Measurements from ENCODE around the gene PBRM1. TPM values are rescaled to one million over a fixed set of nuclear protein-coding genes. Genes with fewer than 3 reads are reported as not detected.

The PBRM1 gene
- polyA plus RNA-seq, 1 experiment, result 16.5 TPM

- ChIA-PET POLR2A (no interaction called here), CTCF (interaction anchor here (0.7 kb wide), 1 partner anchor 35 kb away, joined by 3 read pairs; no protein-coding TSS in a partner anchor)
- Histone ChIP-seq H3K4me3 (ENCODE audit: low read depth, low read length) (no peak overlapping the region), H3K36me3 (ENCODE audit: control insufficient read depth, insufficient read depth, low read length) (no peaks in the 10 kb centered on the region), H3K27me3 (ENCODE audit: control insufficient read depth, insufficient read depth, low read length) (no peaks in the 10 kb centered on the region)
- TF ChIP-seq CTCF (IDR thresholded peaks at IDR 0.05; ENCODE audit: insufficient read depth, low read depth, low read length), result no peak
- DNase-seq (ENCODE audit: low read depth), result no peak
These were observed 184.7 kb downstream of the PBRM1 start for GRCh38 chr3:52501046-52501445.

- peak; percentile 14 for DNase-seq (ENCODE audit: low read depth)
- ChIA-PET CTCF (interaction anchor here (0.9 kb wide), 1 partner anchor 16 kb away, joined by 3 read pairs; no protein-coding TSS in a partner anchor), POLR2A (interaction anchor here (0.5 kb wide), 1 partner anchor 37 kb away, joined by 6 read pairs; no protein-coding TSS in a partner anchor)
- TF ChIP-seq CTCF (IDR thresholded peaks at IDR 0.05; ENCODE audit: insufficient read depth, low read depth, low read length), result no peak
- no peak overlapping the region for H3K4me3 ChIP-seq (ENCODE audit: low read depth, low read length)
- peaks cover 4% of the 10 kb centered on the region; the same call in 1 of the 2 replicates for H3K36me3 ChIP-seq (ENCODE audit: control insufficient read depth, insufficient read depth, low read length)
- H3K27me3 ChIP-seq (ENCODE audit: control insufficient read depth, insufficient read depth, low read length), result no peaks in the 10 kb centered on the region
These were observed 187.3 kb downstream of the PBRM1 start for GRCh38 chr3:52498137-52499054.

- ChIA-PET CTCF (interaction anchor here (1.2 kb wide), 1 partner anchor 16 kb away, joined by 4 read pairs; no protein-coding TSS in a partner anchor), POLR2A (no interaction called here)
- Histone ChIP-seq H3K36me3 (ENCODE audit: control insufficient read depth, insufficient read depth, low read length) (peaks cover 25% of the 10 kb centered on the region), H3K27me3 (ENCODE audit: control insufficient read depth, insufficient read depth, low read length) (no peaks in the 10 kb centered on the region), H3K4me3 (ENCODE audit: low read depth, low read length) (no peak overlapping the region)
- no peak for DNase-seq (ENCODE audit: low read depth)
- no peak for TF ChIP-seq CTCF (IDR thresholded peaks at IDR 0.05; ENCODE audit: insufficient read depth, low read depth, low read length)
These were observed 189.7 kb downstream of the PBRM1 start for GRCh38 chr3:52495777-52496602.

Small RNA genes lying within 50 kb of the gene (small RNA-seq; reads per million reads assigned to genes)
- gene AC006254.2 (ENCODE audit: insufficient read length, low read depth, low replicate concordance) (not detected), gene RF00569 (ENCODE audit: insufficient read length, low read depth, low replicate concordance) (786 reads per million, percentile 96 among the genes with 10 or more reads in this experiment), gene RF01183 (ENCODE audit: insufficient read length, low read depth, low replicate concordance) (not detected), gene RNU6-856P (ENCODE audit: insufficient read length, low read depth, low replicate concordance) (not detected), gene RNU6ATAC16P (ENCODE audit: insufficient read length, low read depth, low replicate concordance) (not detected), gene SNORD19 (ENCODE audit: insufficient read length, low read depth, low replicate concordance) (not detected), gene SNORD19B (ENCODE audit: insufficient read length, low read depth, low replicate concordance) (not detected), gene SNORD69 (ENCODE audit: insufficient read length, low read depth, low replicate concordance) (240 reads per million, percentile 94 among the genes with 10 or more reads in this experiment)

Other genes with a start within 250 kb of the PBRM1 start
- gene SEMA3G, start 240.8 kb downstream of the PBRM1 start, polyA plus RNA-seq (2011; rRNA removed), result not detected in 2 replicates
- gene TNNC1, start 231.9 kb downstream of the PBRM1 start, polyA plus RNA-seq (2011; rRNA removed), result 1.7 TPM in 2 replicates
- 66.4 and 95.3 TPM in 2 replicates for gene NISCH, start 230.3 kb downstream of the PBRM1 start, polyA plus RNA-seq (2011; rRNA removed)
- 0.01 and 0.05 TPM in 2 replicates for gene STAB1, start 190.6 kb downstream of the PBRM1 start, polyA plus RNA-seq (2011; rRNA removed)
- gene NT5DC2, start 152.1 kb downstream of the PBRM1 start, polyA plus RNA-seq (2011; rRNA removed), result 132 and 186 TPM in 2 replicates
- 11.9 and 12.3 TPM in 2 replicates for gene UQCC5, start 149.3 kb downstream of the PBRM1 start, polyA plus RNA-seq (2011; rRNA removed)
- 30.6 and 52.7 TPM in 2 replicates for gene GNL3, start 119 bp upstream of the PBRM1 start, polyA plus RNA-seq (2011; rRNA removed)
- 75.9 and 98.3 TPM in 2 replicates for gene GLT8D1, start 19.9 kb upstream of the PBRM1 start, polyA plus RNA-seq (2011; rRNA removed)
- 79.6 and 137 TPM in 2 replicates for gene SPCS1, start 20.2 kb upstream of the PBRM1 start, polyA plus RNA-seq (2011; rRNA removed)
- 10.0 and 14.5 TPM in 2 replicates for gene NEK4, start 85.0 kb upstream of the PBRM1 start, polyA plus RNA-seq (2011; rRNA removed)
- not detected in 2 replicates for gene ITIH1, start 91.7 kb upstream of the PBRM1 start, polyA plus RNA-seq (2011; rRNA removed)
- gene ITIH3, start 108.9 kb upstream of the PBRM1 start, polyA plus RNA-seq (2011; rRNA removed), result 1.3 and 1.7 TPM in 2 replicates
- 0.49 and 1.4 TPM in 2 replicates for gene ITIH4, start 144.8 kb upstream of the PBRM1 start, polyA plus RNA-seq (2011; rRNA removed)
- not detected in 2 replicates for gene MUSTN1, start 149.1 kb upstream of the PBRM1 start, polyA plus RNA-seq (2011; rRNA removed)
- 11.6 and 13.5 TPM in 2 replicates for gene STIMATE, start 211.6 kb upstream of the PBRM1 start, polyA plus RNA-seq (2011; rRNA removed)

All from BJ (cell line).